HepG2 (cell line): Measurements from ENCODE around the gene GPR33. TPM values are rescaled to one million over a fixed set of nuclear protein-coding genes. Genes with fewer than 3 reads are reported as not detected.
A peak's percentile ranks its signal among the peaks of the same experiment; 100 is the strongest.

ENCODE experiments used
- ARNT2 ChIP-seq: sonication (generic); formaldehyde crosslinking; IDR thresholded peaks from 2 replicates; pipeline ENCODE4 v1.8.0; 2022; ENCODE audit warnings: mild to moderate bottlenecking, low read depth, missing genetic modification reagents, moderate library complexity
- FOXK2 ChIP-seq: fragments of 450-650 bp; IDR thresholded peaks from 2 replicates; pipeline ENCODE4 v1.6.1; 2016
- GABPB1 ChIP-seq: IDR thresholded peaks from 2 replicates; pipeline ENCODE4 v1.6.1; 2016; ENCODE audit warnings: mild to moderate bottlenecking, missing genetic modification reagents, moderate library complexity, missing compliant biosample characterization
- UBTF ChIP-seq: sonication (generic); formaldehyde crosslinking; IDR thresholded peaks from 2 replicates; pipeline ENCODE4 v1.4.0; 2020; ENCODE audit warnings: mild to moderate bottlenecking, missing genetic modification reagents
- ZNF646 ChIP-seq: sonication (generic); formaldehyde crosslinking; IDR thresholded peaks from 2 replicates; pipeline ENCODE4 v1.9.0; 2021; ENCODE audit warnings: mild to moderate bottlenecking, missing genetic modification reagents
- polyA plus RNA-seq, 8 experiments: library from polyadenylated mRNA; depleted of rRNA in 3 of 8; stranded (reverse) in 7 of 8; unstranded in 1 of 8; fragments of >200 nt; fragmentation: Illumina TruSeq in 4 of 8; extraction: Trizol in 4 of 8; gene quantifications; 2 replicates each; pipeline versions ENCODE4 v1.2.1 to v1.2.3, GENCODE V29; 2011 to 2016; ENCODE audit warnings: low read depth in 4 of 8, missing spikeins in 1 of 8, mixed read lengths in 1 of 8; ENCODE audit not compliant: insufficient read depth in 1 of 8
- total RNA-seq, 5 experiments: library from RNA; depleted of rRNA; stranded (reverse); fragments of >200 nt; fragmentation: Illumina TruSeq; extraction: Trizol; gene quantifications; 2 replicates each; pipeline ENCODE4 v1.2.3, GENCODE V29; 2016; ENCODE audit warnings: low read depth in 1 of 5
- TF ChIP-seq, protein P1 (sequence below), 2 experiments: fragments of 450-650 bp in 1 of 2; sonication (generic) in 1 of 2; formaldehyde crosslinking in 1 of 2; IDR thresholded peaks; 2 replicates each; pipeline versions ENCODE4 v1.6.1 to v1.8.0; 2016 to 2022; ENCODE audit warnings: antibody characterized with exemption in 1 of 2, mild to moderate bottlenecking in 1 of 2, missing genetic modification reagents in 1 of 2
- TF ChIP-seq, protein P2 (sequence below): IDR thresholded peaks from 2 replicates; pipeline ENCODE4 v1.6.1; 2018; ENCODE audit warnings: missing genetic modification reagents, mild to moderate bottlenecking, missing compliant biosample characterization

Gene GPR33
- total and polyA plus RNA-seq, 2 of the 13 experiments (the other 11 are each of a cell fraction or from before 2014, with no cell fraction given): not detected

DNA sequence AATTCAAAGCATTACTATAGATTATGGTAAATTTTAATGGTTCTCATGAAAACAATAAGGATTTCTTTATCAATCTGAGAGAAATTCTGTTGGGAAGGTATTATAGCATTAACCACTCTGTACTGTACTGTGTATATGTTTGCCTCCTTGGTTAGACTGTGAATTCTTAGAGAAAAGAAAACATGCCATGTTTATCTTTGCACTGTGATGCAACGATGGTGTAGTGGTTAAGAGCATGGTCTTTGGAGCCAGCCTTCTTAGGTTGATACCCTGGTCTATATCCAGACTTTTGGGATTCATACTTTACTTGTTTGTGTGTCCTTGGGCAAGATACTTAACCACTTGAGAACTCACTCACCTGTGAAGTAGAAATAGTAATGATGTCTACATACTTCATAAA, 41.2 kb upstream of the GPR33 start (continued):
- TF ChIP-seq, protein P1, sequence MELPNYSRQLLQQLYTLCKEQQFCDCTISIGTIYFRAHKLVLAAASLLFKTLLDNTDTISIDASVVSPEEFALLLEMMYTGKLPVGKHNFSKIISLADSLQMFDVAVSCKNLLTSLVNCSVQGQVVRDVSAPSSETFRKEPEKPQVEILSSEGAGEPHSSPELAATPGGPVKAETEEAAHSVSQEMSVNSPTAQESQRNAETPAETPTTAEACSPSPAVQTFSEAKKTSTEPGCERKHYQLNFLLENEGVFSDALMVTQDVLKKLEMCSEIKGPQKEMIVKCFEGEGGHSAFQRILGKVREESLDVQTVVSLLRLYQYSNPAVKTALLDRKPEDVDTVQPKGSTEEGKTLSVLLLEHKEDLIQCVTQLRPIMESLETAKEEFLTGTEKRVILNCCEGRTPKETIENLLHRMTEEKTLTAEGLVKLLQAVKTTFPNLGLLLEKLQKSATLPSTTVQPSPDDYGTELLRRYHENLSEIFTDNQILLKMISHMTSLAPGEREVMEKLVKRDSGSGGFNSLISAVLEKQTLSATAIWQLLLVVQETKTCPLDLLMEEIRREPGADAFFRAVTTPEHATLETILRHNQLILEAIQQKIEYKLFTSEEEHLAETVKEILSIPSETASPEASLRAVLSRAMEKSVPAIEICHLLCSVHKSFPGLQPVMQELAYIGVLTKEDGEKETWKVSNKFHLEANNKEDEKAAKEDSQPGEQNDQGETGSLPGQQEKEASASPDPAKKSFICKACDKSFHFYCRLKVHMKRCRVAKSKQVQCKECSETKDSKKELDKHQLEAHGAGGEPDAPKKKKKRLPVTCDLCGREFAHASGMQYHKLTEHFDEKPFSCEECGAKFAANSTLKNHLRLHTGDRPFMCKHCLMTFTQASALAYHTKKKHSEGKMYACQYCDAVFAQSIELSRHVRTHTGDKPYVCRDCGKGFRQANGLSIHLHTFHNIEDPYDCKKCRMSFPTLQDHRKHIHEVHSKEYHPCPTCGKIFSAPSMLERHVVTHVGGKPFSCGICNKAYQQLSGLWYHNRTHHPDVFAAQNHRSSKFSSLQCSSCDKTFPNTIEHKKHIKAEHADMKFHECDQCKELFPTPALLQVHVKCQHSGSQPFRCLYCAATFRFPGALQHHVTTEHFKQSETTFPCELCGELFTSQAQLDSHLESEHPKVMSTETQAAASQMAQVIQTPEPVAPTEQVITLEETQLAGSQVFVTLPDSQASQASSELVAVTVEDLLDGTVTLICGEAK (IDR thresholded peaks at IDR 0.05): no peak
- TF ChIP-seq, protein P1 (CRISPR knock-in tag; IDR thresholded peaks at IDR 0.05): no peak
- TF ChIP-seq ZNF646 (CRISPR knock-in tag) (no peak), GABPB1 (CRISPR knock-in tag) (no peak), ARNT2 (CRISPR knock-in tag) (no peak), UBTF (no peak), FOXK2 (peak; percentile 64; the same call in 1 of the 2 replicates)
- TF ChIP-seq, protein P2, sequence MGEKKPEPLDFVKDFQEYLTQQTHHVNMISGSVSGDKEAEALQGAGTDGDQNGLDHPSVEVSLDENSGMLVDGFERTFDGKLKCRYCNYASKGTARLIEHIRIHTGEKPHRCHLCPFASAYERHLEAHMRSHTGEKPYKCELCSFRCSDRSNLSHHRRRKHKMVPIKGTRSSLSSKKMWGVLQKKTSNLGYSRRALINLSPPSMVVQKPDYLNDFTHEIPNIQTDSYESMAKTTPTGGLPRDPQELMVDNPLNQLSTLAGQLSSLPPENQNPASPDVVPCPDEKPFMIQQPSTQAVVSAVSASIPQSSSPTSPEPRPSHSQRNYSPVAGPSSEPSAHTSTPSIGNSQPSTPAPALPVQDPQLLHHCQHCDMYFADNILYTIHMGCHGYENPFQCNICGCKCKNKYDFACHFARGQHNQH (CRISPR knock-in tag): no peak
